ENCODE results near the gene OR2T8. TPM values are rescaled to one million over a fixed set of nuclear protein-coding genes. Genes with fewer than 3 reads are reported as not detected.

Gene OR2T8, protein sequence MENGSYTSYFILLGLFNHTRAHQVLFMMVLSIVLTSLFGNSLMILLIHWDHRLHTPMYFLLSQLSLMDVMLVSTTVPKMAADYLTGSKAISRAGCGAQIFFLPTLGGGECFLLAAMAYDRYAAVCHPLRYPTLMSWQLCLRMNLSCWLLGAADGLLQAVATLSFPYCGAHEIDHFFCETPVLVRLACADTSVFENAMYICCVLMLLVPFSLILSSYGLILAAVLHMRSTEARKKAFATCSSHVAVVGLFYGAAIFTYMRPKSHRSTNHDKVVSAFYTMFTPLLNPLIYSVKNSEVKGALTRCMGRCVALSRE
- total RNA-seq (2022): not detected in 2 replicates
- Bru-seq, nascent RNA: not detected
- not detected for BruChase-seq, experiment 1, labeled RNA remaining after a 6-hour chase
- not detected for BruChase-seq, experiment 2, labeled RNA remaining after a 2-hour chase
- long read RNA-seq: 0 reads

DNA sequence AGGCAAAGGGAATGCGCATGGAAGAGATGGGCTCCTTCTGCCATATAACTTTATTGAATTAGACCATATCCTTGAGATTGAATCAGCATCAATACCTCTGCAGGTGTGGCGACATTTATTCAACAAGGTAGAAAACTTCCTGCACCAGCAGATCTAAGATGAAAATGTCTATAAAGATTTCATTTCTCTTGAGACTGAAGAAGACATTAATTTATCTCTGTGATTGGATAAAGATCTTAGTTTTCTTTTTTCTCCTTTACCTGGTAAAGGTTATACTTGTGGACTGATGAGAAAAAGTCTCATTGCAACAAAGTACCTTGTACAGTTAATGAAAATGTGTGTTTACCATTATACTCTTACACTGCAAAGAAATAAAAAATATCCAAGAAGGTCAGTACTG lies at the start of gene OR2T8:
TSS of gene OR2T8 (plus strand) at position 301 of the 400 bp plus-strand sequence. CDS start 766 bp downstream, outside the sequence.
- Mint-ChIP-seq H3K27me3 (ENCODE audit: unreplicated experiment) (no peaks in the 10 kb centered on the region), H3K4me1 (ENCODE audit: low read depth, unreplicated experiment) (no peaks in the 10 kb centered on the region), H3K36me3 (ENCODE audit: insufficient read depth, unreplicated experiment) (no peaks in the 10 kb centered on the region), H3K9me3 (ENCODE audit: low read depth, unreplicated experiment) (peaks cover 20% of the 10 kb centered on the region), H3K27ac (ENCODE audit: unreplicated experiment) (no peak within 1 kb of the TSS), H3K4me3 (ENCODE audit: low read depth, unreplicated experiment) (no peak within 1 kb of the TSS)
- CTCF ChIA-PET: no interaction called here
- DNase-seq: no peak
- TF ChIP-seq, protein P1, sequence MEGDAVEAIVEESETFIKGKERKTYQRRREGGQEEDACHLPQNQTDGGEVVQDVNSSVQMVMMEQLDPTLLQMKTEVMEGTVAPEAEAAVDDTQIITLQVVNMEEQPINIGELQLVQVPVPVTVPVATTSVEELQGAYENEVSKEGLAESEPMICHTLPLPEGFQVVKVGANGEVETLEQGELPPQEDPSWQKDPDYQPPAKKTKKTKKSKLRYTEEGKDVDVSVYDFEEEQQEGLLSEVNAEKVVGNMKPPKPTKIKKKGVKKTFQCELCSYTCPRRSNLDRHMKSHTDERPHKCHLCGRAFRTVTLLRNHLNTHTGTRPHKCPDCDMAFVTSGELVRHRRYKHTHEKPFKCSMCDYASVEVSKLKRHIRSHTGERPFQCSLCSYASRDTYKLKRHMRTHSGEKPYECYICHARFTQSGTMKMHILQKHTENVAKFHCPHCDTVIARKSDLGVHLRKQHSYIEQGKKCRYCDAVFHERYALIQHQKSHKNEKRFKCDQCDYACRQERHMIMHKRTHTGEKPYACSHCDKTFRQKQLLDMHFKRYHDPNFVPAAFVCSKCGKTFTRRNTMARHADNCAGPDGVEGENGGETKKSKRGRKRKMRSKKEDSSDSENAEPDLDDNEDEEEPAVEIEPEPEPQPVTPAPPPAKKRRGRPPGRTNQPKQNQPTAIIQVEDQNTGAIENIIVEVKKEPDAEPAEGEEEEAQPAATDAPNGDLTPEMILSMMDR (IDR thresholded peaks at IDR 0.05; ENCODE audit: unreplicated experiment): no peak
- intact Hi-C loops (cut with micrococcal nuclease; ENCODE audit: unreplicated experiment): no loop called here
- BruUV-seq (replicated peaks): no TSS peak

DNA sequence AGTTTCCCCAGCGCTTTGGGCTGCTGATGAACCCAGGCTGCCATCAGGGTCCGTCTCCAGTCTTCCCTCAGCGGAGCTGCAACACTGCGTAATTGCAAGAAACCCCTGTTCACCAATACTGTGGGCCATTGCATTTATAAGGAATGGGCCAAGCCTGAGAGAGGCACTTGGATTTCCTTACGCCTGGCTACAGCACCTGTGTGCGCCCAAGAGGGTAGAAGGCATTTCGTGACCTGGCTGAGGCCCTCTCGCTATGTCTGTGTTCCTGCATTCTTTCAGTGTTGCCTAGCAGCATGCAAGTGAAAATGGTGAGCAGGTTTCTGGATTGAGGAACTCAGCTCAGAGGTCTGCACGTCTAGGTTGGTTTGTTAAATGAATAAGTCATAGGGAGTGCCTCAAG lies 36.7 kb upstream of the OR2T8 start:
- intact Hi-C loops (cut with micrococcal nuclease; ENCODE audit: unreplicated experiment): no loop called here
- BruUV-seq (replicated peaks): no TSS peak
- H3K36me3 Mint-ChIP-seq (ENCODE audit: insufficient read depth, unreplicated experiment): no peaks in the 10 kb centered on the region
- no peaks in the 10 kb centered on the region for H3K4me1 Mint-ChIP-seq (ENCODE audit: low read depth, unreplicated experiment)
- peaks cover 10% of the 10 kb centered on the region for H3K9me3 Mint-ChIP-seq (ENCODE audit: low read depth, unreplicated experiment)
- no peaks in the 10 kb centered on the region for H3K27me3 Mint-ChIP-seq (ENCODE audit: unreplicated experiment)
- no peak for DNase-seq
- TF ChIP-seq, protein P1 (IDR thresholded peaks at IDR 0.05; ENCODE audit: unreplicated experiment): no peak
- CTCF ChIA-PET: interaction anchor here (0.6 kb wide), 1 partner anchor 1285 kb away, joined by 3 read pairs; no protein-coding TSS in a partner anchor
- H3K27ac Mint-ChIP-seq (ENCODE audit: unreplicated experiment): no peak overlapping the region
- no peak overlapping the region for H3K4me3 Mint-ChIP-seq (ENCODE audit: low read depth, unreplicated experiment)

DNA sequence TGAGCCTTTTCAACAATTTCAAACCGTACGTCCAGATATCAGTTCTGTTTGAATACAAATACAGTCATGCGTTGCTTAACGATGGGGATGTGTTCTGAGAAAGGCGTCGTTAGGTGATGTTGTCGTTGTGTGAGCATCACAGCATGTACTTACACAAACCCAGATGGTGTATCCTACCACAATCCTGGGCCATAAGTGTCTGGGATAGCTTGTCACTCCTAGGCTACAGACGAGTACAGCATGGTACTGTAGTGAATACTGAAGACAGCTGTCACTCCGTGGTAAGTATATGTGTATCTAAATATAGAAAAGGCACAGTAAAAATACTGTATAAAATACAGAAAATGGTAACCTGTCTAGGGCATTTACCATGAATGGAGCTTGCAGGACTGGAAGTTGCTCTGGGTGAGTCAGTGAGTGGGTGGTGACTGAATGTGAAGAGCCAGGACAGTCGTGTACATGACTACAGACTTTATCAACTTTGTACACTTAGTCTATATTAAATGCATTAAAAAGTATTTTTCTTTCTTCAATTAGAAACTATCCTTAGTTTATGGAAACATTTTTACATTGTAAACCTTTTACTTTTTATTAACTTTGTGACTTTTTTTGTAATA lies 35.1 kb upstream of the OR2T8 start:
- Mint-ChIP-seq H3K27me3 (ENCODE audit: unreplicated experiment) (no peaks in the 10 kb centered on the region), H3K9me3 (ENCODE audit: low read depth, unreplicated experiment) (peaks cover 2% of the 10 kb centered on the region)
- intact Hi-C loops (cut with micrococcal nuclease; ENCODE audit: unreplicated experiment): no loop called here

DNA sequence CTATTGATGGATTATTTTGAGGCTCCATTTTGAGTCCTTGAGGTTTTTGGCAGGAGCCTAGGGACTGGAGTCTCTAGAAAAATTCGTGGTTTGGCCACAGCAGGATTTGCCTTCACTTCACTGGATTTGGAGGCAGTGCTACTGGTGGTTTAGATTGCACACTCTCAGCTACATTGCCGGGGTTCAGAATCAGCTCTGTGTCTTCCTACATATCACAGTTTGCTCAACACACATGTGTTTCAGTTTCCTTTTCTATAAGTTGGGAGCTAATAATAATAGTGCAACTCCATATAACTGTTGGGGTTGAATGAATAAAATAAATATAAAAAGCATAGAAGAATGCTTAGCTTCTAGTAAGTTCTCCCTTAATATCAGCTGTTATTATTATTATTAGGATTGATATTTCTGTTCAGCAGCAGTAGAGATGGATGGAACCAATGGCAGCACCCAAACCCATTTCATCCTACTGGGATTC lies 24.9 kb upstream of the OR2T8 start, which contains the start of gene OR2W3:
TSS of gene OR2W3 (plus strand) at position 425 of the 475 bp plus-strand sequence. CDS start at position 425, 0 bp downstream.
- Mint-ChIP-seq H3K27ac (ENCODE audit: unreplicated experiment) (no peak within 1 kb of the TSS), H3K36me3 (ENCODE audit: insufficient read depth, unreplicated experiment) (no peaks in the 10 kb centered on the region), H3K27me3 (ENCODE audit: unreplicated experiment) (no peaks in the 10 kb centered on the region), H3K4me1 (ENCODE audit: low read depth, unreplicated experiment) (no peaks in the 10 kb centered on the region), H3K4me3 (ENCODE audit: low read depth, unreplicated experiment) (no peak within 1 kb of the TSS), H3K9me3 (ENCODE audit: low read depth, unreplicated experiment) (peaks cover 11% of the 10 kb centered on the region)
- BruUV-seq (replicated peaks): no TSS peak
- CTCF ChIA-PET: no interaction called here
- TF ChIP-seq, protein P1 (IDR thresholded peaks at IDR 0.05; ENCODE audit: unreplicated experiment): no peak
- intact Hi-C loops (cut with micrococcal nuclease; ENCODE audit: unreplicated experiment): no loop called here
- no peak for DNase-seq

More for the DNA sequence above, 35.1 kb upstream of the OR2T8 start:
- H3K36me3 Mint-ChIP-seq (ENCODE audit: insufficient read depth, unreplicated experiment): no peaks in the 10 kb centered on the region
- no TSS peak for BruUV-seq (replicated peaks)
- no peaks in the 10 kb centered on the region for H3K4me1 Mint-ChIP-seq (ENCODE audit: low read depth, unreplicated experiment)
- no peak for DNase-seq
- no peak overlapping the region for H3K4me3 Mint-ChIP-seq (ENCODE audit: low read depth, unreplicated experiment)
- CTCF ChIA-PET: no interaction called here
- TF ChIP-seq, protein P1 (IDR thresholded peaks at IDR 0.05; ENCODE audit: unreplicated experiment): no peak
- no peak overlapping the region for H3K27ac Mint-ChIP-seq (ENCODE audit: unreplicated experiment)

Measured in Calu3 (cell line).